IPS DF 6.9 (cell line): ENCODE results near the gene UBR2.
"Not testable (repeated sequence)": the region's sequence is repeated elsewhere in the genome, so short reads cannot be mapped to it uniquely, and the experiment has no call there.

Source experiments
- DNase-seq: peaks from one replicate; pipeline ENCODE4 v3.0.0-alpha.2; 2013; ENCODE audit warnings: low read depth, low spot score
- H3K27ac ChIP-seq: one replicate; pipeline ENCODE4 v1.5.1; 2013; ENCODE audit warnings: low read length, control low read depth
- H3K27me3 ChIP-seq: 2 replicates; pipeline ENCODE4 v1.6.1; 2013; ENCODE audit warnings: mild to moderate bottlenecking, low read length; ENCODE audit not compliant: control insufficient read depth, insufficient read depth
- H3K36me3 ChIP-seq: 2 replicates; pipeline ENCODE4 v1.6.1; 2013; ENCODE audit warnings: low read length; ENCODE audit not compliant: control insufficient read depth, insufficient read depth
- H3K4me1 ChIP-seq: 2 replicates; pipeline ENCODE4 v1.6.1; 2013; ENCODE audit warnings: low read length; ENCODE audit not compliant: control insufficient read depth, insufficient read depth
- H3K4me3 ChIP-seq: 2 replicates; pipeline ENCODE4 v1.5.1; 2013; ENCODE audit warnings: mild to moderate bottlenecking, low read length
- H3K9me3 ChIP-seq: 2 replicates; pipeline ENCODE4 v1.6.1; 2013; ENCODE audit warnings: low read length, inconsistent platforms; ENCODE audit not compliant: control insufficient read depth, insufficient read depth
- WGBS: extraction: QIAGEN DNeasy Blood & Tissue Kit; methylation state at CpG from one replicate; pipeline ENCODE4 v1.1.7; 2013; ENCODE audit warnings: mixed read lengths, missing lambda C conversion rate; ENCODE audit not compliant: insufficient read length, insufficient coverage; 5-methylcytosine and 5-hydroxymethylcytosine counted together

UBR2 gene

DNA sequence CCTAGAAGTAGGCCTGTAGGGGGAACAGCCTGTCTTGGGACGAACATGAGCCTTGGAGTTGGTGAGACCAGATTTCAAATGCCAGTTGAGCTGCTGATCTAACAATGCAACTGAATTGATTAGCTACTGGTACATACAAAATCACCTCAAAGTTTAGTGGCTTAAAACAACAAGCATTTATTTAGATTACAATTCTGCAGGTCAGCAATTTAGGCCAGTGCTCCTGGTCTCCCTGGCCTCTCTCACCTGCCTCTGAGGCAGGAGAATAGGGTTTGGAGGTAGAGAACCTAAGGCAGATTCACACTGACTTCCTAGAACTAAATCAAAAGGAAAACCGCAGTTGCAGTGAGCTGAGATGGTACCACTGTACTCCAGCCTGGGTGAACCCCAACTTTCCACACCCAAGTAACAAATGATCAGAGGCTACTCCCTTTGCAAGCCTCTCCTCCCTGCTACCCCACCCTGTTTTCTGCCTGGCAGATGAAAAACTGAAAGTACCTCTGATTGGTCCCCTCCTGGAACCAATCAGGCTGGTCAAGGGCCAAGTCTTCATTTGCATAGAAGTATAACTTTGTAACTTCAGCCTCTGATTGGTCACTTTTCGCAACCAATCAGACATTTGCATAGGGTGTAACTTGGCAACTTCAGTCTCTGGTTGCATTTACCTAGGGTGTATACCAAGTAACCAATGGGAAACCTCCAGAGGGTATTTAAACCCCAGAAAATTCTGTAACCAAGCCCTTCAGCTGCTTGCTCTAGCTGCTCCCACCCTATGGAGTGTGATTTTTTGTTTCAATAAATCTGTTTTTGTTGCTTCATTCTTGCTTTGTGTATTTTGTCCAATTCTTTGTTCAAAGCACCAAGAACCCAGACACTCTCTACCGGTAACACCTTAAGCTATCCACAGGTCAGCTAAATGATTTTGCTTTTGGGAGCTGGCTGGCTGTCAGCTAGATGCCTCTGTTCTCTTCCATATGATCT lies 8.1 kb upstream of the UBR2 start:
- Histone ChIP-seq H3K4me1 (no peaks in the 10 kb centered on the region), H3K4me3 (no peak overlapping the region), H3K27me3 (no peaks in the 10 kb centered on the region), H3K27ac (no peak overlapping the region), H3K9me3 (no peaks in the 10 kb centered on the region), H3K36me3 (no peaks in the 10 kb centered on the region; the same call in 1 of the 2 replicates)
- DNase-seq: no peak
- no CpG with 5 or more reads among the region's 4 CpGs for WGBS

DNA sequence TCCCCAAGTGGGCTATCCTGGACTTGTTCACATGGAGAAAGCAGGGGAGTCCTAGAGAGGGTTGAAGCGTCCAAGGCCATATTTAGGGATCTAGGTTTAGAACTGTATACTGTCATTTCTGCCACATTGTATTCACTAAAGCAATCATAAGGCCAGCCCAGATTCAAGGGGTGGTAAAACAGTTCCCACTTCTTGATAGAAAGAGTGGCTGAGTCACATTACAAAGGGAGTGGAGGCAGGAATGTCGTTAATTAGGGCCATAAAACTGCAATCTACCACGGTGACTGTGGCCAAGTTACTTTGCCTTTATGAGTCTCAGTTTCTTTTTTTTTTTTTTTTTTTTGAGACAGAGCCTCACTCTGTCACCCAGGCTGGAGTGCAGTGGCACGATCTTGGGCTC lies 7.4 kb upstream of the UBR2 start:
- WGBS: no CpG with 5 or more reads among the region's 4 CpGs
- H3K4me1 ChIP-seq: no peaks in the 10 kb centered on the region

DNA sequence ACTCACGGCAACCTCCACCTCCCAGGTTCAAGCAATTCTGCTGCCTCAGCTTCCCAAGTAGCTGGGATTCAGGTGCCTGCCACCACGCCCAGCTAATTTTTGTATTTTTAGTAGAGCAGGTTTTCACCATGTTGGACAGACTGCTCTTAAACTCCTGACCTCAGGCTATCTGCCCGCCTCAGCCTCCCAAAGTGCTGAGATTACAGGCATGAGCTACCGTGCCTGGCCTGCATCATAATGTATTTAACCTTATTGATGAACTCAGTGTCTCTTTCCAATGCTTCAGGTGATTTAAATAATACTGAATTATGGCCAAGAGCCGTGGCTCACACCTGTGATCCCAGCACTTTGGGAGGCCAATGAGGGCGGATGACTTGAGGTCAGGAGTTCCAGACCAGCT lies 4.6 kb upstream of the UBR2 start:
- H3K9me3 ChIP-seq, H3K27ac ChIP-seq, H3K4me3 ChIP-seq, DNase-seq, H3K4me1 ChIP-seq, H3K36me3 ChIP-seq, H3K27me3 ChIP-seq: not testable (repeated sequence)
- no CpG with 5 or more reads among the region's 6 CpGs for WGBS

More for the DNA sequence above, 7.4 kb upstream of the UBR2 start:
- Histone ChIP-seq H3K36me3 (no peaks in the 10 kb centered on the region; the same call in 1 of the 2 replicates), H3K9me3 (no peaks in the 10 kb centered on the region), H3K4me3 (no peak overlapping the region), H3K27ac (no peak overlapping the region), H3K27me3 (no peaks in the 10 kb centered on the region)
- DNase-seq: no peak

DNA sequence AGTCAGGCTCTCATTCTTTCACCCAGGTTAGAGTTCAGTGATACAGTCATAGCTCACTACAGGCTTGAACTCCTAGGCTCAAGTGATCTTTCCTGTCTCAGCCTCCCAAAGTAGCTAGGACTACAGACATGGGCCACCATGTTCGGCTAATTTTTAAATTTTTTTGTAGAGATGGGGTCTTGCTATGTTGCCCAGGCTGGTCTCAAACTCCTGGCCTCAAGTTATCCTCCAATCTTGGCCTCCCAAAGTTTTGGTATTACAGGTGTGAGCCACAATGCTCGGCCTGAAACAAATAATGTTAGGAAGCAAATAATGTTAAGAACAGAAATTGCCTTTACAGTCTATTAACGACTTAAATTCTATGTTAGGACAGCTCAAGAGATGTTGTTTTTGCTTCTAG lies 1.8 kb upstream of the UBR2 start:
- H3K27ac ChIP-seq: no peak overlapping the region
- no peak for DNase-seq
- H3K36me3 ChIP-seq: no peaks in the 10 kb centered on the region
- H3K4me3 ChIP-seq: no peak overlapping the region
- no peaks in the 10 kb centered on the region for H3K27me3 ChIP-seq
- H3K9me3 ChIP-seq: no peaks in the 10 kb centered on the region
- no peaks in the 10 kb centered on the region for H3K4me1 ChIP-seq
- no CpG with 5 or more reads among the region's 3 CpGs for WGBS

DNA sequence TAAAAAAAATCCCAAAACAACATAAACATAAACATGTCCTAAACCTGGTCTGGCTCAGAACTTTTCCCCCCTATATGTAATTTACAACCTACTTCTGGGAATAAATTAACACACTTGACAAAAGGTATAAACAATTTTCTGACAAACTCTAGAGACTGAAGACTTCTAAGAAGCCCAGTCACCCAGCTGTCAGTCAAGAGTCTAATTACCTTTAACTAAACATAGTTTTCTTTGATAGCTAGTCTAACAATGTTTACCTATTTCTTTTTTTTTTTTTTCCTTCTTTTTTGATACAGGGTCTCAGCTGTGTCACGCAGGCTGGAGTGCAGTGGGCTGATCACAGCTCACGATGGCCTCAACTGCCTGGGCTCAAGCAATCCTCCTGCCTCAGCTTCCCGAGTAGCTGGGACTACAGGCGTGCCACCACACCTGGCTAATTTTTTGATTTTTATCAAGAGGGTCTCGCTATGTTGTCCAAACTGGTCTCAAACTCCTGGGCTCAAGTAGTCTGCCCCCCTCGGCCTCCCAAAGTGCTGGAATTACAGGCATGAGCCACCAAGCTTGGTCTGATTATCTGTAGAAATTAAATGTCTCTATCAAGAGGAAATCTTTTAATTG lies 932 bp upstream of the UBR2 start:
- Histone ChIP-seq H3K27me3 (no peaks in the 10 kb centered on the region), H3K4me3 (no peak overlapping the region), H3K36me3 (no peaks in the 10 kb centered on the region), H3K9me3 (no peaks in the 10 kb centered on the region), H3K4me1 (no peaks in the 10 kb centered on the region), H3K27ac (no peak overlapping the region)
- DNase-seq: no peak
- WGBS: no CpG with 5 or more reads among the region's 6 CpGs

DNA sequence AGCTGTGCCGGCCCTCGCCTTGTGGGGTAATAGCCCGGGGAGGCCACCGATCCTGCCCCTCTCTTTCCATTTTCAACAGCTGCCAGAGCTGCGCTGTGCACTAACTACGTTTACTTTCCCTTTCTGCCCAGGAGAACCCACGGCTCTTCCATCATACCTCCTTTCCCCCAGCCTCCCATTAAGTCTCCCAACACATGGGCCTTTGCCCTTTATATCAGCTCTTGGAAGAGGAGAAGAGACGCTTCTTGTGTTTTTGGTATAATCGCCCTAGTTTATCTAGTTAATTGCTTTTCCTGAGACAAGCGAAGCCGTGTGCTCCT lies 637 bp downstream of the UBR2 start:
- no peak overlapping the region for H3K27ac ChIP-seq
- no peaks in the 10 kb centered on the region for H3K27me3 ChIP-seq
- H3K4me1 ChIP-seq: no peaks in the 10 kb centered on the region
- no peaks in the 10 kb centered on the region for H3K9me3 ChIP-seq
- H3K4me3 ChIP-seq: peak overlapping the region; percentile 64
- DNase-seq: no peak
- WGBS: no CpG with 5 or more reads among the region's 11 CpGs
- H3K36me3 ChIP-seq: no peaks in the 10 kb centered on the region

DNA sequence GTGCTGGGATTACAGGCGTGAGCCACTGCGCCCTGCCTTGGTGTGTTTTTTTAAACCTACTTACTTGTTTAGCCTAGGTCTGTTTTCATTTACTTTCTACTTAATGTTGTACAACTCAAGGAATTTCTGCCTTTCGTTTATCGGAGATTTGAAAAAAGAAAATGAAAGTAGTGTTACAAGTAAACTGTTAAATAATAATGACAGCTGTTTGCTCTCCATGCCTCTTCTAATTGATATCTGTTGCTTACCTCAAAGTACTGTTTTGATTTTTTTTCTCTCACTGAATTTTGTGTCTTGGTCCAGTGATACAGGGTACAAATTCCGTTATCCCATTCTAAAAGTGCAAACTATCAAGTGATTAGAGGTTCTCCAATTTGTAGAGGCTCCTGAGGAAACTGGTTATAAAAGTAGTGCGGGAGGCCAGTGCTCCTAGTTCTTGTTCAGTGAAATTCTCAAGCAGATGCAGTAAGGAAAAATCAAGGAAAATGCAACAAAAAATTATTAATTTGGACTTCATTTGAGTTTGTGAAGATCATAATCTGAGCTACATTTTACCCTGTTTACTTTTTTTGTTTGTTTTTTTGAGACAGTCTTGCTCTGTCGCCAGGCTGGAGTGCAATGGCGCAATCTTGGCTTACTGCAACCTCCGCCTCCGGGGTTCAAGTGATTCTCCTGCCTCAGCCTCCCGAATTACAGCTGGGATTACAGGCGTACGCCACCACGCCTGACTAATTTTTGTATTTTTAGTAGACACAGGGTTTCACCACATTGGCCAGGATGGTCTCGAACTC lies 2.2 kb downstream of the UBR2 start:
- DNase-seq: no peak
- Histone ChIP-seq H3K9me3 (no peaks in the 10 kb centered on the region), H3K27me3 (no peaks in the 10 kb centered on the region), H3K27ac (no peak overlapping the region), H3K4me3 (no peak overlapping the region), H3K36me3 (no peaks in the 10 kb centered on the region), H3K4me1 (no peaks in the 10 kb centered on the region)
- WGBS: no CpG with 5 or more reads among the region's 15 CpGs

DNA sequence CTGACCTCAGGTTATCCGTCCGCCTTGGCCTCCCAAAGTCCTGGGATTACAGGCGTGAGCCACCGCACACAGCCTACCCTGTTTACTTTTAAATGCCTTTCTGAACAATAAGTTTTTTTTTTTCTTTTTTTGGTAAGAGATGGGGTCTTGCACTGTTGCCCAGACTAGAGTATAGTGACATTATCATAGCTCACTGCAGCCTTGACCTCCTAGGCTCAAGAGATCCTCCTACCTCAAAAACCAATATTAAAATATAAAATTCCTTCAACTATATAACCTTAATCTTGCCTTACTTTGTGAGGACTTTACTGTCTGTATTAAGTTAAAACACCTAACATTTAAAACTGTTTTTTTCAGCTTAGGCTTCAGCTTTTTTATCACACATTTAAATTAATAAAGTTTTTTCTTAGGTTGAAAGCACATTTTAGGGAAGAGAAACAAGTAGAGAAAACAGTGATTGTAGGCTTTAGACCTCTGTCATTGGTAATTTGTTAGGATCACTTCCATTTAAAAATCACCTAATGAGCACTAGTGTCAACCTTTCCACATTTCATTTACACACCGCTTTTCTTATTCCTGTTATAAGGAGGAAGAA lies 2.9 kb downstream of the UBR2 start:
- no peaks in the 10 kb centered on the region for H3K4me1 ChIP-seq
- H3K27me3 ChIP-seq: no peaks in the 10 kb centered on the region
- no CpG with 5 or more reads among the region's 5 CpGs for WGBS
- no peaks in the 10 kb centered on the region for H3K36me3 ChIP-seq
- no peak overlapping the region for H3K4me3 ChIP-seq
- H3K9me3 ChIP-seq: no peaks in the 10 kb centered on the region
- H3K27ac ChIP-seq: no peak overlapping the region
- no peak for DNase-seq

DNA sequence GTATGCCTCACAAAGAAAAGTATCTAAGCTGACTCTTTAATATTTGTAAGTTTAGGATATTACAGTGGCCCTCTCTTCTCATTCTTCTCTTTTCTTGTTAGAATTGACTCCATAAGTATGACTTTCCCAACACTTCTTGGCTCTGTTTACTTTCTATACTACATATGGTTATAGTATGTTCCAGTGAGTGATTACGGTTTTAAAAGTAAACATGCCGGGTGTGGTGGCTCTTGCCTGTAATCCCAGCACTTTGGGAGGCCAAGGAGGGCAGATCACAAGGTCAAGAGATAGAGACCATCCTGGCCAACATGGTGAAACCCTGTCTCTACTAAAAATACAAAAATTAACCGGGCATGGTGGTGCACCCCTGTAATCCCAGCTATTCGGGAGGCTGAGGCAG lies 3.4 kb downstream of the UBR2 start:
- not testable (repeated sequence) for H3K9me3 ChIP-seq, H3K27ac ChIP-seq, H3K4me3 ChIP-seq, H3K36me3 ChIP-seq, H3K27me3 ChIP-seq, H3K4me1 ChIP-seq, DNase-seq
- no CpG with 5 or more reads among the region's 4 CpGs for WGBS
